GM12878 (cell line): Measurements from ENCODE around the gene SLC25A28. TPM values are rescaled to one million over a fixed set of nuclear protein-coding genes. Genes with fewer than 3 reads are reported as not detected.

ENCODE experiments used
- ATAC-seq: fragments of 200-7000 bp; cut with Tn5 transposase; 3 replicates; pipeline ENCODE4 v1.9.1; 2020; ENCODE audit warnings: mild to moderate bottlenecking, moderate library complexity
- BruUV-seq: library from RNA; stranded (reverse); fragments of 400-500 nt; replicated peaks from 2 replicates; lab custom pipeline; 2021; lab: Mats Ljungman, UMichigan
- CTCF ChIA-PET: fragments of 300-600 bp; sonication (Branson Sonifier 250); formaldehyde crosslinking; extraction: SDS; loops from one replicate; lab custom pipeline; 2021; ENCODE audit warnings: inconsistent platforms; lab: Yijun Ruan, JAX
- POLR2A ChIA-PET: fragments of 350-600 bp; formaldehyde crosslinking; extraction: SDS; loops from one replicate; lab custom pipeline; 2021; ENCODE audit warnings: inconsistent platforms; lab: Charles Lee
- RAD21 ChIA-PET: fragments of 300-600 bp; sonication (Branson Sonifier 250); formaldehyde crosslinking; loops from one replicate; lab custom pipeline; 2023; ENCODE audit warnings: antibody characterized with exemption; ENCODE audit not compliant: unreplicated experiment; lab: Charles Lee
- SMC1A ChIA-PET: fragments of 300-600 bp; sonication (Branson Sonifier 250); formaldehyde crosslinking; loops from one replicate; lab custom pipeline; 2023; ENCODE audit not compliant: unreplicated experiment, uncharacterized antibody; lab: Charles Lee
- DNase-seq: peaks from one replicate; pipeline ENCODE4 v3.0.0-alpha.2; 2011; ENCODE audit warnings: low read depth, low spot score
- FAIRE-seq: peaks from 3 replicates; lab custom pipeline; 2011; peaks lifted over from hg19 to GRCh38; lab: Jason Lieb, UNC
- H2AFZ ChIP-seq: 2 replicates; pipeline ENCODE4 v1.6.0; 2011; ENCODE audit warnings: low read depth, low read length, control low read depth; ENCODE audit not compliant: control insufficient read depth
- H3K27ac ChIP-seq: 2 replicates; pipeline ENCODE4 v1.5.1; 2011; ENCODE audit warnings: control low read depth; ENCODE audit not compliant: control insufficient read depth, insufficient read depth
- H3K27me3 ChIP-seq, 2 experiments: replicated peaks in 1 of 2; 2 replicates each; pipeline versions ENCODE4 v1.6.0 to v1.6.1; 2011; ENCODE audit warnings: low read length in 1 of 2; ENCODE audit not compliant: control insufficient read depth in 2 of 2, insufficient read depth in 2 of 2
- H3K36me3 ChIP-seq, 2 experiments: 2 replicates each; pipeline ENCODE4 v1.5.1; 2011; ENCODE audit warnings: low read length in 1 of 2; ENCODE audit not compliant: control insufficient read depth in 2 of 2, insufficient read depth in 2 of 2
- H3K4me1 ChIP-seq: 2 replicates; pipeline ENCODE4 v1.6.1; 2011; ENCODE audit warnings: mild to moderate bottlenecking, low read length, moderate library complexity, mixed read lengths; ENCODE audit not compliant: control insufficient read depth, insufficient read depth
- H3K4me2 ChIP-seq: 2 replicates; pipeline ENCODE4 v1.6.0; 2011; ENCODE audit warnings: control low read depth; ENCODE audit not compliant: control insufficient read depth, insufficient read depth
- H3K4me3 ChIP-seq: fragments of 200-600 bp; sonication (generic); 2 replicates; pipeline ENCODE4 v1.5.1; 2016
- H3K79me2 ChIP-seq: 2 replicates; pipeline ENCODE4 v1.6.0; 2011; ENCODE audit warnings: low read length; ENCODE audit not compliant: control insufficient read depth, insufficient read depth
- H3K9ac ChIP-seq: 2 replicates; pipeline ENCODE4 v1.8.0; 2011; ENCODE audit warnings: low read length, control low read depth, mixed read lengths; ENCODE audit not compliant: control insufficient read depth, insufficient read depth
- H3K9me3 ChIP-seq: replicated peaks from 3 replicates; pipeline ENCODE4 v1.5.1; 2011; ENCODE audit warnings: mild to moderate bottlenecking, low read length; ENCODE audit not compliant: control insufficient read depth, insufficient read depth
- H4K20me1 ChIP-seq: 2 replicates; pipeline ENCODE4 v1.6.0; 2011; ENCODE audit not compliant: control insufficient read depth, insufficient read depth
- ETV6 ChIP-seq, 2 experiments: fragments of 450-650 bp in 1 of 2; IDR thresholded peaks in 1 of 2; conservative IDR thresholded peaks in 1 of 2; 2 replicates each; pipeline ENCODE4 v1.6.1; 2014; ENCODE audit warnings: antibody characterized with exemption in 1 of 2, borderline replicate concordance in 1 of 2, low read depth in 1 of 2, mild to moderate bottlenecking in 1 of 2, moderate library complexity in 1 of 2
- IRF5 ChIP-seq: fragments of 450-650 bp; IDR thresholded peaks from 2 replicates; pipeline ENCODE4 v1.6.1; 2017; ENCODE audit warnings: borderline replicate concordance
- MXI1 ChIP-seq: fragments of 150-350 bp; IDR thresholded peaks from 2 replicates; pipeline ENCODE4 v1.6.1; 2011; ENCODE audit warnings: low read depth, mild to moderate bottlenecking, inconsistent platforms, low read length, improper control_type of control experiment
- NFYB ChIP-seq: IDR thresholded peaks from 2 replicates; pipeline ENCODE4 v1.6.1; 2011; ENCODE audit warnings: low read depth, mild to moderate bottlenecking, low read length, improper control_type of control experiment, moderate library complexity; ENCODE audit not compliant: insufficient read depth
- NR2C2 ChIP-seq: IDR thresholded peaks from 2 replicates; pipeline ENCODE4 v1.6.1; 2011; ENCODE audit warnings: borderline replicate concordance, low read depth; ENCODE audit not compliant: control insufficient read depth, insufficient read length
- PBX3 ChIP-seq: IDR thresholded peaks from 2 replicates; pipeline ENCODE4 v1.6.1; 2011; ENCODE audit warnings: mild to moderate bottlenecking, low read depth, low read length, moderate library complexity; ENCODE audit not compliant: insufficient replicate concordance
- SUPT20H ChIP-seq: IDR thresholded peaks from 2 replicates; pipeline ENCODE4 v1.6.1; 2011; ENCODE audit warnings: low read depth, mild to moderate bottlenecking, low read length, moderate library complexity, borderline replicate concordance; ENCODE audit not compliant: control insufficient read depth
- ZBTB11 ChIP-seq: fragments of 450-650 bp; formaldehyde crosslinking; IDR thresholded peaks from 2 replicates; pipeline ENCODE4 v1.5.0; 2022; ENCODE audit warnings: mild to moderate bottlenecking, missing genetic modification characterization
- WGBS: methylation state at CpG from one replicate; pipeline ENCODE4 v1.1.6; 2016; ENCODE audit warnings: low lambda C conversion rate; ENCODE audit not compliant: insufficient replicate concordance, insufficient coverage; ENCODE audit errors: missing lambda C conversion rate; 5-methylcytosine and 5-hydroxymethylcytosine counted together
- in situ Hi-C: fragments of 300-500 bp; cut with MboI; formaldehyde crosslinking; loops from 9 replicates; pipeline ENCODE4 v1.14.3; 2018; ENCODE audit warnings: mixed read lengths
- intact Hi-C: fragments of 100-400 bp; cut with micrococcal nuclease; formaldehyde crosslinking; loops from one replicate; pipeline ENCODE4 v1.14.2; 2022; ENCODE audit not compliant: unreplicated experiment
- polyA plus RNA-seq, 11 experiments: library from polyadenylated mRNA; depleted of rRNA in 4 of 11; unstranded in 6 of 11; stranded (reverse) in 5 of 11; fragments of >200 nt; fragmentation: Nextera tagmentation in 4 of 11; fragmentation: Illumina TruSeq in 1 of 11; extraction: Ambion mirVana in 4 of 11; extraction: Trizol in 1 of 11; gene quantifications; 1 replicate in 1 of 11; 2 replicates in 10 of 11; pipeline versions ENCODE4 v1.2.1 to v1.2.3, GENCODE V29; 2011 to 2016; ENCODE audit warnings: inconsistent platforms in 2 of 11, missing spikeins in 2 of 11, low read depth in 1 of 11
- total RNA-seq, 4 experiments: library from RNA; depleted of rRNA in 3 of 4; stranded (reverse); fragments of >200 nt in 3 of 4; fragmentation: Illumina TruSeq in 1 of 4; extraction: Trizol in 1 of 4; gene quantifications; 2 replicates each; pipeline versions ENCODE4 v1.2.1 to v1.2.3, GENCODE V29; 2013 to 2021
- TF ChIP-seq, protein P1 (sequence below): IDR thresholded peaks from 2 replicates; pipeline ENCODE4 v1.6.1; 2012; ENCODE audit warnings: improper control_type of control experiment, low read depth, low read length; ENCODE audit not compliant: insufficient replicate concordance
- TF ChIP-seq, protein P2 (sequence below): IDR thresholded peaks from 2 replicates; pipeline ENCODE4 v1.6.1; 2012; ENCODE audit warnings: low read depth, low read length, improper control_type of control experiment

The SLC25A28 gene
- total and polyA plus RNA-seq, 10 of the 15 experiments (the other 5 are each of a cell fraction or from before 2014, with no cell fraction given): 7.5 to 47.8 (median 24.9) TPM

DNA sequence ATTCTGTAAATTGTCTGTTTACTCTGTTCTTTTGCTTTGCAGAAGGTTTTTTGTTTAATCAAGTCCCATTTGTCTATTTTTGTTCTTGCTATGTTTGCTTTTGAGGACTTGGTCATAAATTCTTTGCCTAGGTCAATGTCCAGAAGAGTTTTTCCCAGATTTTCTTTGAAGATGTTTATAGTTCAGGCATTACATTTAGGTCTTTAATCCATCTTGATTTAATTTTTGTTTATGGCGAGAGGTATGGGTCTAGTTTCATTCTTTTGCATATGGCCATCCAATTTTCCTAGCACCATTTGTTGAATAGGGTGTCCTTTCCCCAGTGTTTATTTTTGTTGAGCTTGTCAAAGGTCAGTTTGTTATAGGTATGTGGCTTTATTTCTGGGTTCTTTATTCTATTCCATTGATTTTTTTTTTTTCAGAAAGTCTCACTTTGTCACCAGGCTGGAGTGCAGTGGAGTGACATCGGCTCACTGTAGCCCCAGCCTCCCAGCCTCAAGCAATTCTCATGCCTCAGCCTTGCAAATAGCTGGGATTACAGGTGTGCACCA lies 27.4 kb upstream of the SLC25A28 start:
- H3K9me3 ChIP-seq: no peaks in the 10 kb centered on the region
- no peak for ATAC-seq
- FAIRE-seq: no peak
- in situ Hi-C loops: no loop called here
- CTCF ChIA-PET: no interaction called here
- 47% methylated on average over 2 of the region's 2 CpGs for WGBS
- H3K4me1 ChIP-seq: no peaks in the 10 kb centered on the region
- intact Hi-C loops: no loop called here
- no peaks in the 10 kb centered on the region for H3K36me3 ChIP-seq
- no peak overlapping the region for H3K27ac ChIP-seq
- no peak overlapping the region for H3K4me3 ChIP-seq
- no peaks in the 10 kb centered on the region for H3K79me2 ChIP-seq
- RAD21 ChIA-PET: interaction anchor here (0.7 kb wide), 1 partner anchor 53 kb away, joined by 3 read pairs; no protein-coding TSS in a partner anchor
- DNase-seq: no peak
- SMC1A ChIA-PET: interaction anchor here (0.6 kb wide), 2 partner anchors 34 to 92 kb away, joined by 3 read pairs; no protein-coding TSS in a partner anchor
- POLR2A ChIA-PET: no interaction called here
- no peak overlapping the region for H2AFZ ChIP-seq
- no peaks in the 10 kb centered on the region for H4K20me1 ChIP-seq
- no peak overlapping the region for H3K9ac ChIP-seq
- BruUV-seq: no TSS peak
- no peaks in the 10 kb centered on the region for H3K27me3 ChIP-seq
- no peak overlapping the region for H3K4me2 ChIP-seq
- no peak for TF ChIP-seq PBX3
- no peak for TF ChIP-seq IRF5
- TF ChIP-seq NR2C2: no peak
- TF ChIP-seq NFYB: no peak
- TF ChIP-seq MXI1: no peak
- TF ChIP-seq, protein P1, sequence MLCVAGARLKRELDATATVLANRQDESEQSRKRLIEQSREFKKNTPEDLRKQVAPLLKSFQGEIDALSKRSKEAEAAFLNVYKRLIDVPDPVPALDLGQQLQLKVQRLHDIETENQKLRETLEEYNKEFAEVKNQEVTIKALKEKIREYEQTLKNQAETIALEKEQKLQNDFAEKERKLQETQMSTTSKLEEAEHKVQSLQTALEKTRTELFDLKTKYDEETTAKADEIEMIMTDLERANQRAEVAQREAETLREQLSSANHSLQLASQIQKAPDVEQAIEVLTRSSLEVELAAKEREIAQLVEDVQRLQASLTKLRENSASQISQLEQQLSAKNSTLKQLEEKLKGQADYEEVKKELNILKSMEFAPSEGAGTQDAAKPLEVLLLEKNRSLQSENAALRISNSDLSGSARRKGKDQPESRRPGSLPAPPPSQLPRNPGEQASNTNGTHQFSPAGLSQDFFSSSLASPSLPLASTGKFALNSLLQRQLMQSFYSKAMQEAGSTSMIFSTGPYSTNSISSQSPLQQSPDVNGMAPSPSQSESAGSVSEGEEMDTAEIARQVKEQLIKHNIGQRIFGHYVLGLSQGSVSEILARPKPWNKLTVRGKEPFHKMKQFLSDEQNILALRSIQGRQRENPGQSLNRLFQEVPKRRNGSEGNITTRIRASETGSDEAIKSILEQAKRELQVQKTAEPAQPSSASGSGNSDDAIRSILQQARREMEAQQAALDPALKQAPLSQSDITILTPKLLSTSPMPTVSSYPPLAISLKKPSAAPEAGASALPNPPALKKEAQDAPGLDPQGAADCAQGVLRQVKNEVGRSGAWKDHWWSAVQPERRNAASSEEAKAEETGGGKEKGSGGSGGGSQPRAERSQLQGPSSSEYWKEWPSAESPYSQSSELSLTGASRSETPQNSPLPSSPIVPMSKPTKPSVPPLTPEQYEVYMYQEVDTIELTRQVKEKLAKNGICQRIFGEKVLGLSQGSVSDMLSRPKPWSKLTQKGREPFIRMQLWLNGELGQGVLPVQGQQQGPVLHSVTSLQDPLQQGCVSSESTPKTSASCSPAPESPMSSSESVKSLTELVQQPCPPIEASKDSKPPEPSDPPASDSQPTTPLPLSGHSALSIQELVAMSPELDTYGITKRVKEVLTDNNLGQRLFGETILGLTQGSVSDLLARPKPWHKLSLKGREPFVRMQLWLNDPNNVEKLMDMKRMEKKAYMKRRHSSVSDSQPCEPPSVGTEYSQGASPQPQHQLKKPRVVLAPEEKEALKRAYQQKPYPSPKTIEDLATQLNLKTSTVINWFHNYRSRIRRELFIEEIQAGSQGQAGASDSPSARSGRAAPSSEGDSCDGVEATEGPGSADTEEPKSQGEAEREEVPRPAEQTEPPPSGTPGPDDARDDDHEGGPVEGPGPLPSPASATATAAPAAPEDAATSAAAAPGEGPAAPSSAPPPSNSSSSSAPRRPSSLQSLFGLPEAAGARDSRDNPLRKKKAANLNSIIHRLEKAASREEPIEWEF: no peak
- TF ChIP-seq SUPT20H: no peak
- TF ChIP-seq, protein P2, sequence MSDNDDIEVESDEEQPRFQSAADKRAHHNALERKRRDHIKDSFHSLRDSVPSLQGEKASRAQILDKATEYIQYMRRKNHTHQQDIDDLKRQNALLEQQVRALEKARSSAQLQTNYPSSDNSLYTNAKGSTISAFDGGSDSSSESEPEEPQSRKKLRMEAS: no peak
- no peak for TF ChIP-seq ZBTB11 (CRISPR knock-in tag)
- no peak for TF ChIP-seq ETV6 (conservative IDR thresholded peaks at IDR 0.05 in 1 of 2, IDR thresholded peaks at IDR 0.05 in 1 of 2; ENCODE audit: borderline replicate concordance in 1 of 2, low read depth in 1 of 2)
